Fibroblast of lung (primary cell): ENCODE data around the gene PYROXD2. TPM values are rescaled to one million over a fixed set of nuclear protein-coding genes. Genes with fewer than 3 reads are reported as not detected.

Source experiments
- DNase-seq, 2 donors: peaks; one replicate each; pipeline versions ENCODE4 v3.0.0 to v3.0.0-alpha.2; 2010; ENCODE audit warnings: low read depth in 2 of 2
- H2AFZ ChIP-seq: 2 replicates; pipeline ENCODE4 v1.5.1; 2012; ENCODE audit warnings: low read length, control low read depth, inconsistent platforms
- H3K27ac ChIP-seq: 2 replicates; pipeline ENCODE4 v1.5.1; 2011; ENCODE audit warnings: low read length, control low read depth; ENCODE audit not compliant: insufficient read depth
- H3K27me3 ChIP-seq: 2 replicates; pipeline ENCODE4 v1.5.1; 2011; ENCODE audit warnings: mild to moderate bottlenecking, low read length; ENCODE audit not compliant: control insufficient read depth, insufficient read depth
- H3K36me3 ChIP-seq: 2 replicates; pipeline ENCODE4 v1.5.1; 2011; ENCODE audit warnings: low read length; ENCODE audit not compliant: control insufficient read depth, insufficient read depth
- H3K4me1 ChIP-seq: 2 replicates; pipeline ENCODE4 v1.5.1; 2011; ENCODE audit warnings: low read length; ENCODE audit not compliant: control insufficient read depth, insufficient read depth; ENCODE audit errors: extremely low read depth
- H3K4me2 ChIP-seq: 2 replicates; pipeline ENCODE4 v1.5.1; 2011; ENCODE audit warnings: low read length, control low read depth; ENCODE audit not compliant: insufficient read depth; ENCODE audit errors: extremely low read depth
- H3K4me3 ChIP-seq, 4 experiments: fragments of 200-600 bp in 1 of 4; sonication (generic) in 1 of 4; replicated peaks in 1 of 4; 2 replicates each; pipeline ENCODE4 v1.5.1; 2011 to 2016; ENCODE audit warnings: low read length in 4 of 4, low read depth in 3 of 4, mild to moderate bottlenecking in 3 of 4, control low read depth in 2 of 4, inconsistent platforms in 1 of 4, mixed read lengths in 1 of 4; ENCODE audit not compliant: insufficient read depth in 1 of 4; ENCODE audit errors: control extremely low read depth in 1 of 4
- H3K79me2 ChIP-seq: 2 replicates; pipeline ENCODE4 v1.5.1; 2012; ENCODE audit warnings: mild to moderate bottlenecking, low read length, inconsistent platforms; ENCODE audit not compliant: control insufficient read depth, insufficient read depth
- H3K9ac ChIP-seq: 2 replicates; pipeline ENCODE4 v1.5.1; 2011; ENCODE audit warnings: mild to moderate bottlenecking, low read length, control low read depth; ENCODE audit not compliant: insufficient read depth
- H3K9me3 ChIP-seq: 2 replicates; pipeline ENCODE4 v1.5.1; 2012; ENCODE audit warnings: low read depth, low read length; ENCODE audit not compliant: control insufficient read depth, insufficient read depth
- H4K20me1 ChIP-seq: 2 replicates; pipeline ENCODE4 v1.5.1; 2011; ENCODE audit warnings: low read length; ENCODE audit not compliant: control insufficient read depth, insufficient read depth; ENCODE audit errors: extremely low read depth
- EZH2 ChIP-seq: IDR thresholded peaks from 2 replicates; pipeline ENCODE4 v1.5.1; 2012; ENCODE audit warnings: low read length, control low read depth, mild to moderate bottlenecking; ENCODE audit errors: missing control alignments
- polyA plus RNA-seq, 2 donors: library from polyadenylated mRNA; depleted of rRNA in 1 of 2; stranded (reverse) in 1 of 2; unstranded in 1 of 2; fragments of >200 nt; gene quantifications; 2 replicates each; pipeline ENCODE4 v1.2.1, GENCODE V29; 2011 to 2012; ENCODE audit warnings: missing spikeins in 1 of 2
- total RNA-seq: library from RNA; depleted of rRNA; stranded (reverse); fragments of >200 nt; gene quantifications from 2 replicates; pipeline ENCODE4 v1.2.1, GENCODE V29; 2014
- TF ChIP-seq, protein P1 (sequence below), 2 donors: IDR thresholded peaks in 1 of 2; conservative IDR thresholded peaks in 1 of 2; 1 replicate in 1 of 2; 2 replicates in 1 of 2; pipeline ENCODE4 v1.5.1; 2011 to 2012; ENCODE audit warnings: low read length in 2 of 2, control low read depth in 1 of 2, inconsistent platforms in 1 of 2, low read depth in 1 of 2, mild to moderate bottlenecking in 1 of 2

PYROXD2 gene
- total and polyA plus RNA-seq, 2 donors (not counting 1 experiment from before 2014, with no cell fraction given) = 8.7 to 16.0 TPM

DNA sequence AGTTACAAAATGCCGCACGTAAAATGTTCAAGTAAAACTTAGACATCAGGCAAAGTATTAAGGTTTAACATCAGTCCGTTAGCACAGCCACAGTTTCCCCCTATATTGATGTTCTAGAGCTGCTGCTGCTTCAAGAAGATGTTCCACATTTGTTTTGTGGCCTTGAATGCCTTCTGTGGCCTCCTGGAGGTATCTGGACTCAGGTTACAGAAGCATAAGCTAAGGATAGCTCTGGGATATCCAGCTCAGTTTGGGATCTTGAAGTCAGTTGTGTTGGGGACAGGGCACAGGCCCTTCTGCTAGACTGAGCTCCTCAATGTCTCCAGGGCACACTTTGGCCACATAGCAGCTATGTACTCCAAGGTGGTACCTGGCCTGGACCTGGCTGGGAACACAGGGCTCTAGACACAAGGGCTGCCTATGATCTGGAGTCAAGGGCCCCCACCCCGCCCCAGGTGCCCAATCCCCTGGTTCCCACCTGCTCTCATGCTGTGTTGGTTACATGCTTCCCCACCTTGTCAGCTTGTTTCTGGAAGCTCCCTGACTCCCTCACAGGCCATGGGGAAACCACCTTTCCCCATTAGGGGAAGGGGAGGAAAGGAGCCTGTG, 4.7 kb downstream of the PYROXD2 start:
- no peak overlapping the region for H3K4me3 ChIP-seq
- H3K9me3 ChIP-seq = no peaks in the 10 kb centered on the region
- DNase-seq = no peak
- no peaks in the 10 kb centered on the region for H3K27me3 ChIP-seq
- peaks cover 11% of the 10 kb centered on the region for H3K79me2 ChIP-seq
- no peak overlapping the region for H2AFZ ChIP-seq
- H3K27ac ChIP-seq = no peak overlapping the region
- H3K36me3 ChIP-seq = peaks cover 11% of the 10 kb centered on the region
- H3K9ac ChIP-seq = no peak overlapping the region
- TF ChIP-seq EZH2 = no peak
- TF ChIP-seq, protein P1, sequence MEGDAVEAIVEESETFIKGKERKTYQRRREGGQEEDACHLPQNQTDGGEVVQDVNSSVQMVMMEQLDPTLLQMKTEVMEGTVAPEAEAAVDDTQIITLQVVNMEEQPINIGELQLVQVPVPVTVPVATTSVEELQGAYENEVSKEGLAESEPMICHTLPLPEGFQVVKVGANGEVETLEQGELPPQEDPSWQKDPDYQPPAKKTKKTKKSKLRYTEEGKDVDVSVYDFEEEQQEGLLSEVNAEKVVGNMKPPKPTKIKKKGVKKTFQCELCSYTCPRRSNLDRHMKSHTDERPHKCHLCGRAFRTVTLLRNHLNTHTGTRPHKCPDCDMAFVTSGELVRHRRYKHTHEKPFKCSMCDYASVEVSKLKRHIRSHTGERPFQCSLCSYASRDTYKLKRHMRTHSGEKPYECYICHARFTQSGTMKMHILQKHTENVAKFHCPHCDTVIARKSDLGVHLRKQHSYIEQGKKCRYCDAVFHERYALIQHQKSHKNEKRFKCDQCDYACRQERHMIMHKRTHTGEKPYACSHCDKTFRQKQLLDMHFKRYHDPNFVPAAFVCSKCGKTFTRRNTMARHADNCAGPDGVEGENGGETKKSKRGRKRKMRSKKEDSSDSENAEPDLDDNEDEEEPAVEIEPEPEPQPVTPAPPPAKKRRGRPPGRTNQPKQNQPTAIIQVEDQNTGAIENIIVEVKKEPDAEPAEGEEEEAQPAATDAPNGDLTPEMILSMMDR (conservative IDR thresholded peaks at IDR 0.05 in 1 of 2, IDR thresholded peaks at IDR 0.05 in 1 of 2; ENCODE audit: low read depth in 1 of 2, low read length in 2 of 2) = no peak
- H3K4me1 ChIP-seq = peaks cover 18% of the 10 kb centered on the region
- no peaks in the 10 kb centered on the region for H4K20me1 ChIP-seq
- H3K4me2 ChIP-seq = no peak overlapping the region

DNA sequence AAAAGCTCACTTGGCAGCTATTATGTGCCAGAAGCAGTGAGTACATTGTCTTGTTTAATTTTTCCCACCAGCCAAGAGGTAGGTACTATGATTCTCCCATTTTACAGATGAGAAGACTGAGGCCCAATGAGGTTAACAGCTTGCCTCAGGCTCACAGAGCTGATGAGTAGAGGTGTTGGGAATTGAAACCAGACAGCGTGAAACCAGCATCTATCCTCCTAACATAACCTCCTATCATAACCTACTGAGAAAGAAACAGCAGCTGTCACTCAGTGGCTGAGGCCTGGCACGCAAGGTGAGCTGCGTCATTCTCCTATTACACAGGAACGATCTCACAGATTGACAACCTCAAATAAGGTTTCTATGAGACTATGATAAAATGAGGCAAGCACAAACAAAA, 6.2 kb downstream of the PYROXD2 start:
- no peak overlapping the region for H2AFZ ChIP-seq
- no peak overlapping the region for H3K4me3 ChIP-seq
- no peaks in the 10 kb centered on the region for H3K9me3 ChIP-seq
- H3K9ac ChIP-seq = no peak overlapping the region
- no peak overlapping the region for H3K4me2 ChIP-seq
- no peak for DNase-seq
- H3K4me1 ChIP-seq = peaks cover 26% of the 10 kb centered on the region
- H3K27ac ChIP-seq = no peak overlapping the region
- no peaks in the 10 kb centered on the region for H3K27me3 ChIP-seq
- H3K36me3 ChIP-seq = peaks cover 11% of the 10 kb centered on the region
- H3K79me2 ChIP-seq = peaks cover 2% of the 10 kb centered on the region
- H4K20me1 ChIP-seq = no peaks in the 10 kb centered on the region
- TF ChIP-seq EZH2 = no peak
- TF ChIP-seq, protein P1 (conservative IDR thresholded peaks at IDR 0.05 in 1 of 2, IDR thresholded peaks at IDR 0.05 in 1 of 2; ENCODE audit: low read depth in 1 of 2, low read length in 2 of 2) = no peak

DNA sequence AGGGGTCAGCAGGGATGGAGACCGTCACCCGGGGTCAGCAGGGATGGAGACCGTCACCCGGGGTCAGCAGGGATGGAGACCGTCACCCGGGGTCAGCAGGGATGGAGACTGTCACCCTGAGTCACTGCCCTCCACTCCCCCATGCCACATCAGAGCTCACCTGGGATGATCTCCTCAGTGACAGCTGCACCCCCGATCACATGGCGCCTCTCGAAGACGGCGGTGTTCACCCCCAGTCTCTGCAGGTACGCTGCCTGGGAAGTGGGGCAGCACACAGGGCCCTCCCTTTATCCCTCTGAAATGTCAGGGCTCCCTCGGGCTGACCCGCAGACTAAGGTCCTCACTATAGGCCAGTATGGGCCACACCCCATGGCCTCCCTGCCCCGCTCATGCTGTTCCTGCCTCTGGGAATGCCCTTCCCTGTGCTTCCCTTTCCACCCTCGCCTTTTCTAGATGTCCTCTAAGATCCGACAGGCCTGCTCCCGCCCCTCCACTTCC, 7.2 kb downstream of the PYROXD2 start:
- Histone ChIP-seq H3K27me3 (no peaks in the 10 kb centered on the region), H3K4me2 (no peak overlapping the region), H3K79me2 (no peaks in the 10 kb centered on the region), H3K9ac (no peak overlapping the region), H3K9me3 (no peaks in the 10 kb centered on the region), H2AFZ (no peak overlapping the region), H4K20me1 (no peaks in the 10 kb centered on the region), H3K27ac (no peak overlapping the region), H3K36me3 (peaks cover 11% of the 10 kb centered on the region), H3K4me3 (no peak overlapping the region), H3K4me1 (peaks cover 35% of the 10 kb centered on the region)
- no peak for DNase-seq
- no peak for TF ChIP-seq EZH2
- TF ChIP-seq, protein P1 (conservative IDR thresholded peaks at IDR 0.05 in 1 of 2, IDR thresholded peaks at IDR 0.05 in 1 of 2; ENCODE audit: low read depth in 1 of 2, low read length in 2 of 2) = no peak
